ENCODE results near the gene DNASE1. TPM values are rescaled to one million over a fixed set of nuclear protein-coding genes. Genes with fewer than 3 reads are reported as not detected.

Gene DNASE1
- total RNA-seq, 1 experiment from 2014 or later = 13.9 TPM

- TF ChIP-seq, protein P1, sequence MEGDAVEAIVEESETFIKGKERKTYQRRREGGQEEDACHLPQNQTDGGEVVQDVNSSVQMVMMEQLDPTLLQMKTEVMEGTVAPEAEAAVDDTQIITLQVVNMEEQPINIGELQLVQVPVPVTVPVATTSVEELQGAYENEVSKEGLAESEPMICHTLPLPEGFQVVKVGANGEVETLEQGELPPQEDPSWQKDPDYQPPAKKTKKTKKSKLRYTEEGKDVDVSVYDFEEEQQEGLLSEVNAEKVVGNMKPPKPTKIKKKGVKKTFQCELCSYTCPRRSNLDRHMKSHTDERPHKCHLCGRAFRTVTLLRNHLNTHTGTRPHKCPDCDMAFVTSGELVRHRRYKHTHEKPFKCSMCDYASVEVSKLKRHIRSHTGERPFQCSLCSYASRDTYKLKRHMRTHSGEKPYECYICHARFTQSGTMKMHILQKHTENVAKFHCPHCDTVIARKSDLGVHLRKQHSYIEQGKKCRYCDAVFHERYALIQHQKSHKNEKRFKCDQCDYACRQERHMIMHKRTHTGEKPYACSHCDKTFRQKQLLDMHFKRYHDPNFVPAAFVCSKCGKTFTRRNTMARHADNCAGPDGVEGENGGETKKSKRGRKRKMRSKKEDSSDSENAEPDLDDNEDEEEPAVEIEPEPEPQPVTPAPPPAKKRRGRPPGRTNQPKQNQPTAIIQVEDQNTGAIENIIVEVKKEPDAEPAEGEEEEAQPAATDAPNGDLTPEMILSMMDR (IDR thresholded peaks at IDR 0.05) = no peak
- TF ChIP-seq ZNF121 (CRISPR knock-in tag; IDR thresholded peaks at IDR 0.05) = no peak
Observed at GRCh38 chr16:3696425-3697218, 42.1 kb downstream of the DNASE1 start (continued).

DNA sequence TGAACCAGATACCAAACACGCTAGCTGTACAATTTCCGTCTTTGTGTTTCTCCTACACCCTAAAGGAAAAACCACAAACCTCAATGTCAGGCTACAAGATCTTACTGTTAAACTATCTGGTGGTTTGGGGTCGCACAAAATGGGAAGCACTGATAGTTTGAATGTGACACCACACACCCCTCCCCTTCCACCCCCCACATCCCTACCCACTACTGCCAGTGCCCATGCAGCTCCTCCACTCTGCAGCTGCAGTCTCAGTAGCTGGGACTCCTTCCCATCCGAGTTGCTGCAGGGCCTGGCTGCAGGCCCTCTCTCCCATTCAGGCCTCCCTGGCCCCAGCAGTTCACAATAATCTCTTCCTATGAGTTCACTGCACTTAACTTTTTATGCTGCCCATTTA lies 44.5 kb downstream of the DNASE1 start:
- H3K27ac Mint-ChIP-seq = no peak overlapping the region
- H3K27me3 Mint-ChIP-seq (ENCODE audit: low read depth) = no peaks in the 10 kb centered on the region
- POLR2A ChIA-PET = no interaction called here
- TF ChIP-seq, protein P2, sequence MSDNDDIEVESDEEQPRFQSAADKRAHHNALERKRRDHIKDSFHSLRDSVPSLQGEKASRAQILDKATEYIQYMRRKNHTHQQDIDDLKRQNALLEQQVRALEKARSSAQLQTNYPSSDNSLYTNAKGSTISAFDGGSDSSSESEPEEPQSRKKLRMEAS (CRISPR knock-in tag; IDR thresholded peaks at IDR 0.05) = no peak
- TF ChIP-seq ZNF317 (CRISPR knock-in tag; IDR thresholded peaks at IDR 0.05; ENCODE audit: borderline replicate concordance, low read depth) (no peak), TP53 (CRISPR knock-in tag; IDR thresholded peaks at IDR 0.05) (no peak), TEAD4 (CRISPR knock-in tag; IDR thresholded peaks at IDR 0.05) (no peak), ZNF263 (CRISPR knock-in tag; IDR thresholded peaks at IDR 0.05; ENCODE audit: low read depth) (no peak), CREM (CRISPR knock-in tag; IDR thresholded peaks at IDR 0.05) (no peak), PREB (CRISPR knock-in tag; IDR thresholded peaks at IDR 0.05; ENCODE audit: borderline replicate concordance) (no peak), ATF6 (CRISPR knock-in tag; IDR thresholded peaks at IDR 0.05) (no peak), CBFB (CRISPR knock-in tag; IDR thresholded peaks at IDR 0.05; ENCODE audit: low read depth) (no peak), NFE2L1 (CRISPR knock-in tag; IDR thresholded peaks at IDR 0.05) (no peak), FOXP1 (CRISPR knock-in tag; IDR thresholded peaks at IDR 0.05; ENCODE audit: borderline replicate concordance) (no peak), KAT7 (CRISPR knock-in tag; IDR thresholded peaks at IDR 0.05; ENCODE audit: borderline replicate concordance) (no peak), AFF4 (CRISPR knock-in tag; IDR thresholded peaks at IDR 0.05; ENCODE audit: borderline replicate concordance) (no peak), IRF2 (CRISPR knock-in tag; IDR thresholded peaks at IDR 0.05; ENCODE audit: borderline replicate concordance, low read depth) (no peak)
- TF ChIP-seq, protein P3, sequence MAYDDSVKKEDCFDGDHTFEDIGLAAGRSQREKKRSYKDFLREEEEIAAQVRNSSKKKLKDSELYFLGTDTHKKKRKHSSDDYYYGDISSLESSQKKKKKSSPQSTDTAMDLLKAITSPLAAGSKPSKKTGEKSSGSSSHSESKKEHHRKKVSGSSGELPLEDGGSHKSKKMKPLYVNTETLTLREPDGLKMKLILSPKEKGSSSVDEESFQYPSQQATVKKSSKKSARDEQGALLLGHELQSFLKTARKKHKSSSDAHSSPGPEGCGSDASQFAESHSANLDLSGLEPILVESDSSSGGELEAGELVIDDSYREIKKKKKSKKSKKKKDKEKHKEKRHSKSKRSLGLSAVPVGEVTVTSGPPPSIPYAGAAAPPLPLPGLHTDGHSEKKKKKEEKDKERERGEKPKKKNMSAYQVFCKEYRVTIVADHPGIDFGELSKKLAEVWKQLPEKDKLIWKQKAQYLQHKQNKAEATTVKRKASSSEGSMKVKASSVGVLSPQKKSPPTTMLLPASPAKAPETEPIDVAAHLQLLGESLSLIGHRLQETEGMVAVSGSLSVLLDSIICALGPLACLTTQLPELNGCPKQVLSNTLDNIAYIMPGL (CRISPR knock-in tag; IDR thresholded peaks at IDR 0.05) = no peak
- TF ChIP-seq, protein P4, sequence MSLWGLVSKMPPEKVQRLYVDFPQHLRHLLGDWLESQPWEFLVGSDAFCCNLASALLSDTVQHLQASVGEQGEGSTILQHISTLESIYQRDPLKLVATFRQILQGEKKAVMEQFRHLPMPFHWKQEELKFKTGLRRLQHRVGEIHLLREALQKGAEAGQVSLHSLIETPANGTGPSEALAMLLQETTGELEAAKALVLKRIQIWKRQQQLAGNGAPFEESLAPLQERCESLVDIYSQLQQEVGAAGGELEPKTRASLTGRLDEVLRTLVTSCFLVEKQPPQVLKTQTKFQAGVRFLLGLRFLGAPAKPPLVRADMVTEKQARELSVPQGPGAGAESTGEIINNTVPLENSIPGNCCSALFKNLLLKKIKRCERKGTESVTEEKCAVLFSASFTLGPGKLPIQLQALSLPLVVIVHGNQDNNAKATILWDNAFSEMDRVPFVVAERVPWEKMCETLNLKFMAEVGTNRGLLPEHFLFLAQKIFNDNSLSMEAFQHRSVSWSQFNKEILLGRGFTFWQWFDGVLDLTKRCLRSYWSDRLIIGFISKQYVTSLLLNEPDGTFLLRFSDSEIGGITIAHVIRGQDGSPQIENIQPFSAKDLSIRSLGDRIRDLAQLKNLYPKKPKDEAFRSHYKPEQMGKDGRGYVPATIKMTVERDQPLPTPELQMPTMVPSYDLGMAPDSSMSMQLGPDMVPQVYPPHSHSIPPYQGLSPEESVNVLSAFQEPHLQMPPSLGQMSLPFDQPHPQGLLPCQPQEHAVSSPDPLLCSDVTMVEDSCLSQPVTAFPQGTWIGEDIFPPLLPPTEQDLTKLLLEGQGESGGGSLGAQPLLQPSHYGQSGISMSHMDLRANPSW (CRISPR knock-in tag; conservative IDR thresholded peaks at IDR 0.05; ENCODE audit: low read depth) = no peak
- TF ChIP-seq, protein P5, sequence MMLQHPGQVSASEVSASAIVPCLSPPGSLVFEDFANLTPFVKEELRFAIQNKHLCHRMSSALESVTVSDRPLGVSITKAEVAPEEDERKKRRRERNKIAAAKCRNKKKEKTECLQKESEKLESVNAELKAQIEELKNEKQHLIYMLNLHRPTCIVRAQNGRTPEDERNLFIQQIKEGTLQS (CRISPR knock-in tag; conservative IDR thresholded peaks at IDR 0.05) = no peak

More for the DNA sequence above, 44.5 kb downstream of the DNASE1 start:
- Mint-ChIP-seq H3K4me1 (0 out of 2 replicates have a peak, but pooled peaks cover 7% of the 10 kb centered on the region), H3K4me3 (no peak overlapping the region), H3K36me3 (peaks cover 3% of the 10 kb centered on the region), H3K9me3 (no peaks in the 10 kb centered on the region)
- DNase-seq (ENCODE audit: low spot score) (no peak), ATAC-seq (no peak)
- CTCF ChIA-PET = no interaction called here

All from WTC11 (cell line).